GM12892 (cell line): Measurements from ENCODE around the gene HERC2.
"Not testable (repeated sequence)": the region's sequence is repeated elsewhere in the genome, so short reads cannot be mapped to it uniquely, and the experiment has no call there.

Source experiments
- POLR2A ChIP-seq: IDR thresholded peaks from 2 replicates; pipeline ENCODE4 v1.6.1; 2011; ENCODE audit warnings: low read depth, low read length, control low read depth
- POLR2AphosphoS5 ChIP-seq: IDR thresholded peaks from 2 replicates; pipeline ENCODE4 v1.6.1; 2011; ENCODE audit warnings: low read depth, low read length, control low read depth
- TAF1 ChIP-seq: IDR thresholded peaks from 2 replicates; pipeline ENCODE4 v1.6.1; 2011; ENCODE audit warnings: low read depth, mild to moderate bottlenecking, control low read depth, low read length, borderline replicate concordance

GRCh38 chr15:28152538-28152923 is 169.4 kb downstream of the HERC2 start:
- not testable (repeated sequence) for TF ChIP-seq POLR2A, TAF1, POLR2AphosphoS5
